ENCODE results near the gene GMCL2. TPM values are rescaled to one million over a fixed set of nuclear protein-coding genes. Genes with fewer than 3 reads are reported as not detected.

Gene GMCL2
- total RNA-seq, 1 experiment from 2014 or later = not detected

GRCh38 chr5:178216779-178217178, 29.6 kb upstream of the GMCL2 start:
- Histone ChIP-seq H3K27ac (ENCODE audit: low read depth, low read length) (no peak overlapping the region), H3K4me2 (ENCODE audit: low read length) (no peak overlapping the region), H3K27me3 (ENCODE audit: insufficient read depth, low read length) (no peaks in the 10 kb centered on the region), H4K20me1 (ENCODE audit: insufficient read depth) (no peaks in the 10 kb centered on the region), H3K9me2 (ENCODE audit: insufficient read depth) (no peaks in the 10 kb centered on the region), H3K9ac (ENCODE audit: low read length) (no peak overlapping the region), H2AFZ (ENCODE audit: low read depth, low read length, poor library complexity, severe bottlenecking) (no peak overlapping the region), H3K4me1 (ENCODE audit: control insufficient read depth in 1 of 2, insufficient read depth in 2 of 2, low read length in 2 of 2) (peaks cover 3 to 14% of the 10 kb centered on the region in 2 experiments; a peak in 3 of 4 replicates), H3K4me3 (replicated peaks in 1 of 2; ENCODE audit: low read depth in 1 of 2, low read length in 2 of 2) (no peak overlapping the region), H3K9me3 (ENCODE audit: control insufficient read depth in 1 of 2, insufficient read depth in 1 of 2, low read depth in 1 of 2, low read length in 2 of 2) (no peaks in the 10 kb centered on the region), H3K79me2 (ENCODE audit: insufficient read depth, low read length) (peaks cover 9% of the 10 kb centered on the region; the same call in 1 of the 2 replicates), H3K36me3 (ENCODE audit: control insufficient read depth in 1 of 2, insufficient read depth in 2 of 2, low read length in 2 of 2) (peaks cover 24 to 42% of the 10 kb centered on the region in 2 experiments; a peak in 3 of 4 replicates)
- ChIA-PET RAD21 (ENCODE audit: low non-redundant PET in 1 of 2, low total read pairs in 2 of 2, uncharacterized antibody in 2 of 2, unreplicated experiment in 2 of 2) (no interaction called here), CTCF (no interaction called here), POLR2A (interaction anchor here (0.7 kb wide), 1 partner anchor 10 kb away, joined by 3 read pairs; no protein-coding TSS in a partner anchor)
- ATAC-seq (no peak), DNase-seq (ENCODE audit: low read depth, low spot score) (no peak)
- TF ChIP-seq MAX (IDR thresholded peaks at IDR 0.05) = no peak
- TF ChIP-seq RAD21 (IDR thresholded peaks at IDR 0.05; ENCODE audit: low read depth) = no peak
- TF ChIP-seq SRF (IDR thresholded peaks at IDR 0.05; ENCODE audit: low read depth) = no peak
- no peak for TF ChIP-seq CBX3 (IDR thresholded peaks at IDR 0.05; ENCODE audit: low read depth)
- TF ChIP-seq EZH2 (IDR thresholded peaks at IDR 0.05) = no peak
- intact Hi-C loops (cut with micrococcal nuclease) = no loop called here
- no TSS peak for BruUV-seq (replicated peaks)

GRCh38 chr5:178216088-178216534, 28.9 kb upstream of the GMCL2 start:
- BruUV-seq (replicated peaks) = no TSS peak
- ATAC-seq (no peak), DNase-seq (ENCODE audit: low read depth, low spot score) (no peak)
- peaks cover 6% of the 10 kb centered on the region; the same call in 1 of the 2 replicates for H4K20me1 ChIP-seq (ENCODE audit: insufficient read depth)
- POLR2A ChIA-PET = no interaction called here
- H3K4me1 ChIP-seq (ENCODE audit: control insufficient read depth in 1 of 2, insufficient read depth in 2 of 2, low read length in 2 of 2) = peaks cover 3 to 14% of the 10 kb centered on the region in 2 experiments; a peak in 3 of 4 replicates
- H3K27me3 ChIP-seq (ENCODE audit: insufficient read depth, low read length) = no peaks in the 10 kb centered on the region
- no peak overlapping the region for H3K4me2 ChIP-seq (ENCODE audit: low read length)
- no peak overlapping the region for H3K4me3 ChIP-seq (replicated peaks in 1 of 2; ENCODE audit: low read depth in 1 of 2, low read length in 2 of 2)
- H3K36me3 ChIP-seq (ENCODE audit: control insufficient read depth in 1 of 2, insufficient read depth in 2 of 2, low read length in 2 of 2) = peaks cover 29 to 48% of the 10 kb centered on the region in 2 experiments; a peak in 3 of 4 replicates
- H3K27ac ChIP-seq (ENCODE audit: low read depth, low read length) = no peak overlapping the region
- RAD21 ChIA-PET (ENCODE audit: low non-redundant PET in 1 of 2, low total read pairs in 2 of 2, uncharacterized antibody in 2 of 2, unreplicated experiment in 2 of 2) = no interaction called here
- H3K9ac ChIP-seq (ENCODE audit: low read length) = no peak overlapping the region
- intact Hi-C loops (cut with micrococcal nuclease) = no loop called here
- peaks cover 15% of the 10 kb centered on the region; the same call in 1 of the 2 replicates for H3K79me2 ChIP-seq (ENCODE audit: insufficient read depth, low read length)
- no peak for TF ChIP-seq TCF7L2 (IDR thresholded peaks at IDR 0.05; ENCODE audit: borderline replicate concordance, extremely low read depth, insufficient read depth, insufficient read length)
- TF ChIP-seq ATF3 (IDR thresholded peaks at IDR 0.05) = no peak
- TF ChIP-seq POLR2A (IDR thresholded peaks at IDR 0.05; ENCODE audit: borderline replicate concordance, extremely low read depth, insufficient read depth, insufficient read length) = no peak
- H3K9me2 ChIP-seq (ENCODE audit: insufficient read depth) = no peaks in the 10 kb centered on the region
- no peak overlapping the region for H2AFZ ChIP-seq (ENCODE audit: low read depth, low read length, poor library complexity, severe bottlenecking)
- CTCF ChIA-PET = interaction anchor here (1.9 kb wide), 1 partner anchor 19 kb away, joined by 4 read pairs; no protein-coding TSS in a partner anchor
- H3K9me3 ChIP-seq (ENCODE audit: control insufficient read depth in 1 of 2, insufficient read depth in 1 of 2, low read depth in 1 of 2, low read length in 2 of 2) = no peaks in the 10 kb centered on the region
